Astrocyte (in vitro differentiated cells and primary cell): ENCODE data around the gene GET3. TPM values are rescaled to one million over a fixed set of nuclear protein-coding genes. Genes with fewer than 3 reads are reported as not detected.
A peak's percentile ranks its signal among the peaks of the same experiment; 100 is the strongest.

ENCODE experiments used
- DNase-seq: peaks from one replicate; pipeline ENCODE4 v3.0.0-alpha.2; 2010; ENCODE audit warnings: low read depth
- FAIRE-seq: peaks from 2 replicates; lab custom pipeline; 2011; peaks lifted over from hg19 to GRCh38; lab: Jason Lieb, UNC
- H2AFZ ChIP-seq: 2 replicates; pipeline ENCODE4 v1.6.0; 2012; ENCODE audit warnings: low read depth, low read length, inconsistent platforms
- H3K27ac ChIP-seq: 2 replicates; pipeline ENCODE4 v1.5.1; 2011; ENCODE audit warnings: low read depth, low read length, inconsistent platforms
- H3K27me3 ChIP-seq: 2 replicates; pipeline ENCODE4 v1.6.0; 2011; ENCODE audit warnings: low read length, inconsistent platforms; ENCODE audit not compliant: insufficient read depth
- H3K36me3 ChIP-seq: 2 replicates; pipeline ENCODE4 v1.5.1; 2011; ENCODE audit warnings: low read length, inconsistent platforms; ENCODE audit not compliant: insufficient read depth
- H3K4me1 ChIP-seq: 2 replicates; pipeline ENCODE4 v1.5.1; 2011; ENCODE audit warnings: low read length, inconsistent platforms; ENCODE audit not compliant: insufficient read depth
- H3K4me2 ChIP-seq: 2 replicates; pipeline ENCODE4 v1.6.0; 2012; ENCODE audit warnings: low read length, inconsistent platforms
- H3K4me3 ChIP-seq: 2 replicates; pipeline ENCODE4 v1.5.1; 2011; ENCODE audit warnings: low read depth, mild to moderate bottlenecking, low read length, inconsistent platforms; ENCODE audit not compliant: insufficient read depth
- H3K79me2 ChIP-seq: 2 replicates; pipeline ENCODE4 v1.6.0; 2012; ENCODE audit warnings: mild to moderate bottlenecking, low read length, inconsistent platforms; ENCODE audit not compliant: insufficient read depth
- H3K9ac ChIP-seq: 2 replicates; pipeline ENCODE4 v1.6.0; 2012; ENCODE audit warnings: mild to moderate bottlenecking, low read length, inconsistent platforms
- H3K9me3 ChIP-seq: 2 replicates; pipeline ENCODE4 v1.5.1; 2012; ENCODE audit warnings: low read depth, mild to moderate bottlenecking, low read length, inconsistent platforms; ENCODE audit not compliant: insufficient read depth
- H4K20me1 ChIP-seq: 2 replicates; pipeline ENCODE4 v1.6.0; 2012; ENCODE audit warnings: low read length, inconsistent platforms; ENCODE audit not compliant: insufficient read depth
- H3K27ac Mint-ChIP-seq: one replicate; pipeline ENCODE4 v1.8.0; 2021; ENCODE audit warnings: mild to moderate bottlenecking, mixed read lengths; ENCODE audit not compliant: unreplicated experiment
- H3K27me3 Mint-ChIP-seq: one replicate; pipeline ENCODE4 v1.8.0; 2021; ENCODE audit warnings: low read depth, mixed read lengths; ENCODE audit not compliant: unreplicated experiment
- H3K36me3 Mint-ChIP-seq: one replicate; pipeline ENCODE4 v1.8.0; 2021; ENCODE audit warnings: low read depth, mixed read lengths; ENCODE audit not compliant: unreplicated experiment
- H3K4me1 Mint-ChIP-seq: one replicate; pipeline ENCODE4 v1.8.0; 2021; ENCODE audit warnings: low read depth, mixed read lengths; ENCODE audit not compliant: unreplicated experiment
- H3K4me3 Mint-ChIP-seq: one replicate; pipeline ENCODE4 v1.8.0; 2021; ENCODE audit warnings: mild to moderate bottlenecking, moderate library complexity, mixed read lengths; ENCODE audit not compliant: unreplicated experiment
- H3K9me3 Mint-ChIP-seq: one replicate; pipeline ENCODE4 v1.8.0; 2021; ENCODE audit warnings: mild to moderate bottlenecking, mixed read lengths; ENCODE audit not compliant: unreplicated experiment
- CTCF ChIP-seq: IDR thresholded peaks from 2 replicates; pipeline ENCODE4 v1.5.1; 2011; ENCODE audit warnings: low read depth, mild to moderate bottlenecking, inconsistent platforms, low read length, moderate library complexity; ENCODE audit not compliant: insufficient read depth
- EZH2 ChIP-seq: IDR thresholded peaks from 2 replicates; pipeline ENCODE4 v1.6.1; 2012; ENCODE audit warnings: mild to moderate bottlenecking, low read length, inconsistent platforms; ENCODE audit not compliant: insufficient read depth
- total RNA-seq: library from RNA; stranded (reverse); gene quantifications from 2 replicates; pipeline ENCODE4 v1.2.1, GENCODE V29; 2021

Gene GET3
- total RNA-seq, 1 donor from 2014 or later: 66.8 TPM

GRCh38 chr19:12772323-12772722, 35.0 kb downstream of the GET3 start:
- Mint-ChIP-seq H3K27me3 (peaks cover 5% of the 10 kb centered on the region), H3K27ac (peak overlapping the region; percentile 34), H3K9me3 (no peaks in the 10 kb centered on the region), H3K36me3 (peaks cover 7% of the 10 kb centered on the region), H3K4me3 (no peak overlapping the region), H3K4me1 (peaks cover 9% of the 10 kb centered on the region)
- H3K9me3 ChIP-seq: no peaks in the 10 kb centered on the region
- H4K20me1 ChIP-seq: no peaks in the 10 kb centered on the region
- no peak overlapping the region for H3K4me3 ChIP-seq
- TF ChIP-seq CTCF: no peak
- TF ChIP-seq EZH2: no peak
- H3K4me1 ChIP-seq: peaks cover 7% of the 10 kb centered on the region
- no peak overlapping the region for H3K9ac ChIP-seq
- no peak for FAIRE-seq
- H3K36me3 ChIP-seq: no peaks in the 10 kb centered on the region
- no peak overlapping the region for H2AFZ ChIP-seq
- no peaks in the 10 kb centered on the region for H3K27me3 ChIP-seq
- no peaks in the 10 kb centered on the region for H3K79me2 ChIP-seq
- no peak overlapping the region for H3K27ac ChIP-seq
- no peak overlapping the region for H3K4me2 ChIP-seq
- no peak for DNase-seq

GRCh38 chr19:12773571-12773970, 36.3 kb downstream of the GET3 start:
- Histone ChIP-seq H2AFZ (no peak overlapping the region), H3K36me3 (no peaks in the 10 kb centered on the region), H4K20me1 (no peaks in the 10 kb centered on the region), H3K27me3 (no peaks in the 10 kb centered on the region), H3K4me1 (peaks cover 14% of the 10 kb centered on the region), H3K9ac (no peak overlapping the region), H3K4me3 (no peak overlapping the region), H3K9me3 (no peaks in the 10 kb centered on the region), H3K4me2 (no peak overlapping the region), H3K27ac (no peak overlapping the region), H3K79me2 (no peaks in the 10 kb centered on the region)
- peak; percentile 22 for TF ChIP-seq CTCF
- no peak for TF ChIP-seq EZH2
- H3K4me1 Mint-ChIP-seq: peaks cover 13% of the 10 kb centered on the region
- H3K9me3 Mint-ChIP-seq: no peaks in the 10 kb centered on the region
- H3K4me3 Mint-ChIP-seq: peak overlapping the region; percentile 64
- no peak for DNase-seq
- FAIRE-seq: no peak
- H3K27ac Mint-ChIP-seq: peak overlapping the region; percentile 73
- peaks cover 5% of the 10 kb centered on the region for H3K27me3 Mint-ChIP-seq
- H3K36me3 Mint-ChIP-seq: peaks cover 5% of the 10 kb centered on the region

- H3K27ac Mint-ChIP-seq: peak within 1 kb of the TSS; percentile 58
- H3K4me1 ChIP-seq: peaks cover 27% of the 10 kb centered on the region
- no peak for TF ChIP-seq CTCF
- no peak for TF ChIP-seq EZH2
- peak within 1 kb of the TSS; percentile 81 for H3K4me3 Mint-ChIP-seq
- peaks cover 23% of the 10 kb centered on the region for H3K4me1 Mint-ChIP-seq
- FAIRE-seq: no peak
- no peak for DNase-seq
- H3K27me3 ChIP-seq: no peaks in the 10 kb centered on the region
- no peaks in the 10 kb centered on the region for H3K9me3 Mint-ChIP-seq
- no peaks in the 10 kb centered on the region for H4K20me1 ChIP-seq
- H3K79me2 ChIP-seq: no peaks in the 10 kb centered on the region
- H3K36me3 ChIP-seq: no peaks in the 10 kb centered on the region
- H3K9me3 ChIP-seq: no peaks in the 10 kb centered on the region
- H3K4me2 ChIP-seq: peak within 1 kb of the TSS; percentile 97
- H3K36me3 Mint-ChIP-seq: peaks cover 5% of the 10 kb centered on the region
- H3K27ac ChIP-seq: peak within 1 kb of the TSS; percentile 7
- peak within 1 kb of the TSS; percentile 89 for H2AFZ ChIP-seq
- peaks cover 5% of the 10 kb centered on the region for H3K27me3 Mint-ChIP-seq
- peak within 1 kb of the TSS; percentile 67 for H3K4me3 ChIP-seq
- H3K9ac ChIP-seq: peak within 1 kb of the TSS; percentile 76
Measured at GRCh38 chr19:12774588-12775555, 37.6 kb downstream of the GET3 start, which contains the start of gene HOOK2. HOOK2 (minus strand) TSS chr19:12775552; CDS start chr19:12775449, 103 bp downstream.
